ENCODE results near the gene MSMP. TPM values are rescaled to one million over a fixed set of nuclear protein-coding genes. Genes with fewer than 3 reads are reported as not detected.

Gene MSMP
- total RNA-seq, 1 donor from 2014 or later = not detected

- Histone ChIP-seq H3K36me3 (ENCODE audit: insufficient read depth, low read length) (peaks cover 90% of the 10 kb centered on the region), H3K4me2 (ENCODE audit: low read length) (no peak overlapping the region), H3K9ac (ENCODE audit: low read length) (no peak overlapping the region), H3K79me2 (ENCODE audit: insufficient read depth, low read length) (peaks cover 57% of the 10 kb centered on the region), H3K27me3 (ENCODE audit: insufficient read depth, low read length) (no peaks in the 10 kb centered on the region), H3K27ac (ENCODE audit: low read depth, low read length) (no peak overlapping the region), H3K4me1 (ENCODE audit: insufficient read depth, low read length) (no peaks in the 10 kb centered on the region), H4K20me1 (ENCODE audit: insufficient read depth, low read length) (peaks cover 85% of the 10 kb centered on the region), H2AFZ (ENCODE audit: low read depth, low read length) (no peak overlapping the region), H3K9me3 (ENCODE audit: insufficient read depth, low read depth, low read length) (no peaks in the 10 kb centered on the region), H3K4me3 (ENCODE audit: insufficient read depth, low read depth, low read length) (no peak overlapping the region)
- H3K4me1 Mint-ChIP-seq (ENCODE audit: low read depth, unreplicated experiment) = no peaks in the 10 kb centered on the region
- FAIRE-seq = no peak
- H3K36me3 Mint-ChIP-seq (ENCODE audit: low read depth, unreplicated experiment) = peaks cover 42% of the 10 kb centered on the region
- H3K27me3 Mint-ChIP-seq (ENCODE audit: low read depth, unreplicated experiment) = no peaks in the 10 kb centered on the region
- no peak for DNase-seq (ENCODE audit: low read depth)
- no peak overlapping the region for H3K27ac Mint-ChIP-seq (ENCODE audit: unreplicated experiment)
- H3K9me3 Mint-ChIP-seq (ENCODE audit: unreplicated experiment) = no peaks in the 10 kb centered on the region
- no peak overlapping the region for H3K4me3 Mint-ChIP-seq (ENCODE audit: unreplicated experiment)
- no peak for TF ChIP-seq EZH2 (IDR thresholded peaks at IDR 0.05; ENCODE audit: insufficient read depth, low read length)
- no peak for TF ChIP-seq CTCF (IDR thresholded peaks at IDR 0.05; ENCODE audit: insufficient read depth, low read depth, low read length)
Observed at GRCh38 chr9:35705372-35705771, 48.7 kb downstream of the MSMP start.

GRCh38 chr9:35703906-35704672 lies 50.0 kb downstream of the MSMP start:
- TF ChIP-seq EZH2 (IDR thresholded peaks at IDR 0.05; ENCODE audit: insufficient read depth, low read length) (no peak), CTCF (IDR thresholded peaks at IDR 0.05; ENCODE audit: insufficient read depth, low read depth, low read length) (no peak)
- Histone ChIP-seq H3K4me1 (ENCODE audit: insufficient read depth, low read length) (no peaks in the 10 kb centered on the region), H3K27ac (ENCODE audit: low read depth, low read length) (no peak overlapping the region), H3K4me3 (ENCODE audit: insufficient read depth, low read depth, low read length) (no peak overlapping the region), H3K36me3 (ENCODE audit: insufficient read depth, low read length) (peaks cover 96% of the 10 kb centered on the region), H4K20me1 (ENCODE audit: insufficient read depth, low read length) (peaks cover 93% of the 10 kb centered on the region), H3K9ac (ENCODE audit: low read length) (no peak overlapping the region), H3K4me2 (ENCODE audit: low read length) (no peak overlapping the region), H3K27me3 (ENCODE audit: insufficient read depth, low read length) (no peaks in the 10 kb centered on the region), H3K79me2 (ENCODE audit: insufficient read depth, low read length) (peaks cover 62% of the 10 kb centered on the region), H3K9me3 (ENCODE audit: insufficient read depth, low read depth, low read length) (no peaks in the 10 kb centered on the region), H2AFZ (ENCODE audit: low read depth, low read length) (no peak overlapping the region)
- Mint-ChIP-seq H3K36me3 (ENCODE audit: low read depth, unreplicated experiment) (peaks cover 40% of the 10 kb centered on the region), H3K9me3 (ENCODE audit: unreplicated experiment) (no peaks in the 10 kb centered on the region), H3K27ac (ENCODE audit: unreplicated experiment) (peak overlapping the region; percentile 47), H3K4me3 (ENCODE audit: unreplicated experiment) (peak overlapping the region; percentile 20), H3K4me1 (ENCODE audit: low read depth, unreplicated experiment) (no peaks in the 10 kb centered on the region), H3K27me3 (ENCODE audit: low read depth, unreplicated experiment) (no peaks in the 10 kb centered on the region)
- FAIRE-seq (no peak), DNase-seq (ENCODE audit: low read depth) (no peak)

Small RNAs within 50 kb of the gene (microRNA-seq; reads per million reads assigned to microRNA genes)
- gene MIR6852 = 3.3 reads per million, percentile 9 among the genes with 10 or more reads in this experiment
- gene MIR6853 = not detected

Other genes with a start within 250 kb of the MSMP start
- 30.9 and 33.7 TPM in 2 replicates for gene TESK1, start 149.0 kb downstream of the MSMP start, total RNA-seq
- gene CD72, start 135.9 kb downstream of the MSMP start, total RNA-seq = 1.8 and 2.4 TPM in 2 replicates
- gene SIT1, start 103.3 kb downstream of the MSMP start, total RNA-seq = not detected in 2 replicates
- 13,402 and 14,410 TPM in 2 replicates for gene RMRP, start 96.3 kb downstream of the MSMP start, total RNA-seq
- 15.5 and 18.8 TPM in 2 replicates for gene CCDC107, start 96.0 kb downstream of the MSMP start, total RNA-seq
- 0.53 and 1.0 TPM in 2 replicates for gene ARHGEF39, start 89.1 kb downstream of the MSMP start, total RNA-seq
- gene CA9, start 80.3 kb downstream of the MSMP start, total RNA-seq = not detected in 2 replicates
- gene TPM2, start 64.4 kb downstream of the MSMP start, total RNA-seq = 1,947 and 2,001 TPM in 2 replicates
- 518 and 525 TPM in 2 replicates for gene TLN1, start 22.1 kb downstream of the MSMP start, total RNA-seq
- gene CREB3, start 21.6 kb downstream of the MSMP start, total RNA-seq = 80.3 and 84.1 TPM in 2 replicates
- gene GBA2, start 5.0 kb downstream of the MSMP start, total RNA-seq = 38.3 and 42.5 TPM in 2 replicates
- gene RGP1, start 5.0 kb downstream of the MSMP start, total RNA-seq = 27.2 and 30.0 TPM in 2 replicates
- 24.6 and 26.1 TPM in 2 replicates for gene NPR2, start 37.3 kb upstream of the MSMP start, total RNA-seq
- gene SPAG8, start 58.0 kb upstream of the MSMP start, total RNA-seq = 0.46 and 0.52 TPM in 2 replicates
- gene HINT2, start 60.8 kb upstream of the MSMP start, total RNA-seq = 22.8 and 23.7 TPM in 2 replicates
- gene FAM221B, start 74.5 kb upstream of the MSMP start, total RNA-seq = not detected in 2 replicates
- gene TMEM8B, start 75.0 kb upstream of the MSMP start, total RNA-seq = 8.6 and 8.9 TPM in 2 replicates
- gene OR13J1, start 116.1 kb upstream of the MSMP start, total RNA-seq = not detected in 2 replicates
- gene HRCT1, start 151.9 kb upstream of the MSMP start, total RNA-seq = 0.39 and 0.62 TPM in 2 replicates
- gene SPAAR, start 155.2 kb upstream of the MSMP start, total RNA-seq = 0.17 and 0.18 TPM in 2 replicates
- gene OR2S2, start 203.9 kb upstream of the MSMP start, total RNA-seq = not detected in 2 replicates

Measured in astrocyte (in vitro differentiated cells and primary cell).